Pons (tissue), 1 donor: ENCODE results near the gene MRPS7.
A peak's percentile ranks its signal among the peaks of the same experiment; 100 is the strongest.
"Not testable (repeated sequence)": the region's sequence is repeated elsewhere in the genome, so short reads cannot be mapped to it uniquely, and the experiment has no call there.

Source experiments
- DNase-seq: peaks from one replicate; pipeline ENCODE4 v3.0.0-alpha.2; 2016; ENCODE audit warnings: low spot score

Gene MRPS7

GRCh38 chr17:75271955-75272847 lies 10.5 kb downstream of the MRPS7 start:
- DNase-seq: no peak

- no peak for DNase-seq
Measured at GRCh38 chr17:75272848-75273184, 11.1 kb downstream of the MRPS7 start.

GRCh38 chr17:75273977-75274708 lies 12.5 kb downstream of the MRPS7 start:
- DNase-seq: no peak

- DNase-seq: no peak
Measured at GRCh38 chr17:75277664-75278071, 16.0 kb downstream of the MRPS7 start.

GRCh38 chr17:75280189-75280588 lies 18.5 kb downstream of the MRPS7 start:
- not testable (repeated sequence) for DNase-seq

- no peak for DNase-seq
Measured at GRCh38 chr17:75285123-75285522, 23.4 kb downstream of the MRPS7 start.

DNA sequence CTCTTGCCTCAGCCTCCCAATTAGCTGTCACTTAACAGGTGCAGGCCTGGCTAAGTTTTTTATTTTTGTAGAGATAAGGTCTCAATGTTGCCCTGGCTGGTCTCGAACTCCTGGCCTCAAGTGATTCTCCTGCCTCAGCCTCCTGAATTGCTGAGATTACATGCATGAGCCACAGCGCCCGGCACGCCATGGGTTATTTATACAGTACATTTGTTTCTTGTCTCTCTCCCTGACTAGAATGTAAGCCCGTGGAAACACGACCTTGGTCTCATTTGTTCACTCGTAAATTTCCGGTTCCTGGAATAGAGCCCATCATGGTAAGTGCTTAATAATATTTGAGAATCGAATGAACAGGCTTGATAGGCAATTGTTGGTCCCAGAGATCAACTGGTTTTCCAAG lies 25.5 kb downstream of the MRPS7 start:
- DNase-seq: no peak

DNA sequence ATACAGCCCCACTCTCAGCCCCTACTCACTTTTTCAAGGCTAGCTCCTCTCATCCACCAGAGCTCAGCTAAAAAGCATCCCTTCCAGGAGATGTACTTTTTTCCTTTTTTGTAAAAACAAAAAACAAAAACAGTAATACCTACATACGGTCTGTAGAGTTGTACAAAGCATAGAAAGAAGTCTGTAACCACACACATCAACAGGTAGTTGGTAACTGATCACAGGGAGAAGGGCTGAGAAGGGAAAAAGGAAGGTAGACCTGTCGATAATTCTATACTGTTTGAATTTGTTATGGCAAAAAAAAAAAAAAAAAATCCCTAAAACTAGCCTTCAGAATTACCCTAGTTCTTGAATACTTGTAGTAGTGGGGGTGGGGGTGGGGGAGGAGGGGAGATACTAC lies 26.7 kb downstream of the MRPS7 start:
- DNase-seq: no peak

GRCh38 chr17:75288770-75289114 lies 27.1 kb downstream of the MRPS7 start:
- DNase-seq: no peak

GRCh38 chr17:75289115-75289831 lies 27.6 kb downstream of the MRPS7 start, which contains the start of gene SLC25A19:
Gene SLC25A19, minus strand, starts transcription at chr17:75289433. Its CDS starts 2,669 bp downstream, at chr17:75286764.
- peak; percentile 98 for DNase-seq

- DNase-seq: peak; percentile 86
Measured at GRCh38 chr17:75289832-75290337, 28.2 kb downstream of the MRPS7 start.

DNA sequence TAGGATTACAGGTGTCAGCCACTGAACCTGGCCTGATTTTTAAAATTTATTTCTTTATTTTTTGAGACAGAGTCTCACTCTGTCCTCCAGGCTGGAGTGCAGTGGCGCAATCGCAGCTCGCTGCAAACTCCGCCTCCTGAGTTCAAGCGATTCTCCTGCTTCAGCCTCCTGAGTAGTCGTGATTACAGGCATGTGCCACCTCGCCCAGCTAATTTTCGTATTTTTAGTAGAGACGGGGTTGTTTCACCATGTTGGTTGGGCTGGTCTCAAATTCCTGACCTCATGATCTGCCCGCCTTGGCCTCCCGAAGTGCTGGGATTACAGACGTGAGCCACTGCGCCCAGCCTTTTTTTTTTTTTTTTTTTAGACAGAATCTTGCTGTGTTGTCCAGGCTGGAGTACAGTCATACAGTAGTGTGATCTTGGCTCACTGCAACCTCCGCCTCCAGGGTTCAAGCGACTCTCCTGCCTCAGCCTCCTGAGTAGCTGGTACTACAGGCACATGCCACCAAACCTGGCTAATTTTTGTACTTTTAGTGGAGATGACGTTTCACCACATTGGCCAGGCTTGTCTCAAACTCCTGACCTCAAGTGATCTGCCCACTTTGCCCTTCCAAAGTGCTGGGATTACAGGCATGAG lies 31.2 kb downstream of the MRPS7 start:
- DNase-seq: not testable (repeated sequence)

DNA sequence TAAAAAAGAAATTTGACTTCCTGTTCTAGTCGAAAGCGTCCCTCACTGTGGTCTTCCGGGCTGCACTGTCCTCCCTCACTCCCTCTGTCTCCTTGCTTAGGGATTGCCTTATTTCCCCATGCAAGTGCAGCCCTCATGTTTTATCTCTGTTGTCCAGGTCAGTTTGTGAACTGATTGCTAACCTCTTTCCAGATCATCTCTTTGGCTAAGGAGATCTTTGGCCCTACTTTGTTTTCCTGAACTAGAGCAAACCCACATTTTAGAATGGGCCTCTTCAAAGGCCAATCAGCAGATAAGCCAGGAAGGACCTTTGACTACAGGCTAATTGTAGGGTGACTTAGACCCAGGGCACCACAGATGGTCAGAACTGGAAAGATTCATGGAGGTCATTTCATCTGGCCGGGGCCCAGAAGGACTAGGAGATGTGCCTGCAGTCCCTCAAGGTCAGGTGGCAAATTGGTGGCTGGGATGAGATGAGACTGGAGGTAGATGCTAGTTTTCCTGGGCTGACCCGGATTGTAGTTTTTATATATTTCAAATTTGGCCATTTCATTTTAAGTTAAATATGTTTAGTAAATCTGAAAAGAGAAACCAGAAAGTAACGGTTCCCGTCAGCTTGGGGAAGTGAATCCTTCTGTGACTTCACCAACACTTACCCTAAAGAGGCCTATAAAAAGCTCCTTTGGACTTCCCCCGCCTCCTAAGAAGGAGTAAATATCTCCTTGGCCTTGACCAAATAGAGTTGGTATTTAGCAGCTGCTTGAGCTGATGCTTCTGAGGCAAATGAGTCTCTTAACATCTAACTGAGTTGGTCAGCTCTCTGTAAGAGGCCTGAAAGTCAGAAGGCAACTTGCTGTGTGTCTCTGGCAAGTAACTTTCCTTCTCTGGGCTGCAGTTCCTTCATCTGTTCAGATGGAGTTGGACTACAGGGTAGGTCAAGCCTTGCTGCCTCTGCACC lies 33.8 kb downstream of the MRPS7 start:
- DNase-seq: peak; percentile 79

DNA sequence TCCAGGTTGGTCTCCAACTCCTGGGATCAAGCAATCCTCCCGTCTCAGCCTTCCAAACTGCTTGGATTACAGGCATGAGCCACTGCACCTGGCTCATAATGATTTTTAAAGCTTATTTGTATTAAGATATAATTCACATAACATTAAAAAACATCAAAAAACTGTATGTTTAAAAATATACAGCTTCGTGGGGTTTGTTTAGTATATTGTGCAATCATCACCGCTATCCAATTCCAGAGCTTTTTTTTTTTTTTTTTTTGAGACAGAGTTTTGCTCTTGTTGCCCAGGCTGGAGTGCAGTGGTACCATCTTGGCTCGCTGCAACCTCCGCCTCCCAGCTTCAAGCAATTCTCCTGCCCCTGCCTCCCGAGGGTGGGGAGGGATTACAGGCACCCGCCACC lies 38.6 kb downstream of the MRPS7 start:
- no peak for DNase-seq

GRCh38 chr17:75301049-75301448 lies 39.4 kb downstream of the MRPS7 start:
- no peak for DNase-seq

DNA sequence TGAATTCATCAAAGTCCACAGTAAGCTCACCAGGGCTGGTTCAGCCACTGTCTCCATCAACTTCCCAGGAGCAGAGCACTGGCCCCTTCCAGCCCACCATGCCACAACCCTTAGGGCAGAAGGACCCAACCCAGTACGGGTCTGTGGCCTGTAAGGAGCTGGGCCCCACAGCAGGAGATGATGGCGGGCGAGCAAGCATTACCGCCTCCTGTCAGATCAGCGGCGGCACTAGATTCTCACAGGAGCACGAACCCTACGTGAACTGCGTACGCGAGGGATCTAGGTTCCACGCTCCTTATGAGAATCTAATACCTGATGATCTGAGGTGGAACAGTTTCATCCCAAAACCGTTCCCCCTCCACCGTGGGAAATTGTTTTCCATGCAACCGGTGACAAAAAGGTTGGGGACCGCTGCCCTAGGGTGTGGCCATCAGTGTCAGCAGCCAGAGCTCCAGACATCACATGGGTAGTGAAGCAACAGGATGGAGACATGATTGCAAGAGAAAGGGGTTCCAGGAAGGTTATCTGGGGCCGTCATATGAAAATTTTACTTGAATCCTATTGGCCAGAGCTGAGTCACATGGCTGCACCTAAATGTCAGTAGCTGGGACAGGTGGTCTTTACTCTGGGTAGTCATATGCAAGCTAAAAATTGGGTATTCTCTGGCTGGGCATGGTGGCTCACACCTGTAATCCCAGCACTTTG lies 40.0 kb downstream of the MRPS7 start:
- DNase-seq: no peak

DNA sequence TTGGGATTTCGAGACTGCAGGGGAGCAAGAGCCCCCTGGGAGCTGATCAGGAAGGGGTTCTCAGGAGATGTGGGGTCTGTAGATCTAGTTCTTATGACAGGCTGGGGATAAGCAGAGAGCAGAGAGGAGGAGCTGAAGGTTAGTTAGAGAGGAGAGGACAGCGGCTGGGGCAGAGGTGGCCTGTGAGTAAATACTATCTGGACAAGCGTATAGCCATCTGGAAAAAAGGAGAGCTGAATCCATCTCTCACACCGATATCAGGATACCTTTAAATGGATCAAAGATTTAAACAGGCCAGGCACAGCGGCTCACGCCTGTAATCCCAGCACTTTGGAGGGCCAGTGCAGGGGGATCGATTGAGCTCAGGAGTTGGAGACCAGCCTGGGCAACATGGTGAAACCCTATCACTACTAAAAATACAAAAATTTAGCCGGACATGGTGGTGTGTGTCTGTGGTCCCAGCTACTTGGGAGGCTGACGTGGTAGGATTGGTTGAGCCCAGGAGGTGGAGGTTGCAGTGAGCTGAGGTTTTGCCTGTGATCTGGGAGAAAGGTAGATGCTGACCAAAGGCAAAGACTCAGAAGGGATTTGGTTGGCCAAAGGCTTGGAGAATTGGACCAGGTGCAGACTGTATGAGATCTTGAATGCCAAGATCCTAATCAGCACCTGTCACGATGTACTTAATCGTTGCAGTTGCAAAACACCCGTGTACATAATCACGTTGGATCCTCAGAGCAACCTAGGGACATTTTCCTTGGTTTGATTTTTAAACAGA lies 46.5 kb downstream of the MRPS7 start:
- DNase-seq: no peak

DNA sequence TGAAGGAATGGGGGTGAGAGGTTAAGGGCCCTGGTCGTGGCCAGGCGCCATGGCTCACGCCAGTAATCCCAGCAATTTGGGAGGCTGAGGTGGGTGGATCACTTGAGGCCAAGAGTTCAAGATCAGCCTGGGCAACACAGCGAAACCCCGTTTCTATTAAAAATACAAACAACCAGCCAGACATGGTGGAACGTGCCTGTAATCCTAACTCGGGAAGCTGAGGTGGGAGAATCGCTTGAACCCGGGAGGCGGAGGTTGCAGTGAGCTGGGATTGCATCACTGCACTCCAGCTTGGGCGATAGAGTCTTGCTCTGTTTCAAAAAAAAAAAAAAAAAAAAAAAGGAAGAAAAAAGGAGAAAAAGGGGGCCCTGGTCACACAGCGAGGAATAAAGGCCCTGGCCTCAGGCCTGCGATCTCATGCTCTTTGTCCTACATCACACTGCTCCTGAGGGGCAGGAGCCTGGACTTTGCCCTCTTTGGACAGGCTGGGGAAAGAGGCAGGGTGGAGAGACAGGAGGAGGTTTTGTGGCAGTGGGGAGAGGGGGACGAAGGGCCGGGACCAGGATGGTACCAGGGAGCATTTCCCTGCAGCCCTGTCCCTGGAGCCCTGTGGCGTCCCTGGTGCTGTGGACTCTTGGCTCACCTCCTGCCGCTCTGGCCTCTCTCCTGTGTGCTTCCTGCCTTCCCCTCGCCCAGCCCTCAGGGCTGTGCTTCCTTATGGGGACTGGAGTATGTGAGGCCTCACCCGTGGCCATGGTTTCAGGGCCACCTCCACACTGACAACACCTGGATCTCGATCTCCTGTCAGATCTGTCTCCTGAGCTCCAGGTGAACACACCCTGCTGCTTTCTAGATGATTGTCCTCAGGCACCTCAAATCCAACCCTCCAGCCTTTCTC lies 47.3 kb downstream of the MRPS7 start:
- no peak for DNase-seq
